Panc1 (cell line): ENCODE results near the gene GPA33. TPM values are rescaled to one million over a fixed set of nuclear protein-coding genes. Genes with fewer than 3 reads are reported as not detected.

Source experiments
- ATAC-seq: fragments of 200-7000 bp; cut with Tn5 transposase; 2 replicates; pipeline ENCODE4 v1.9.1; 2020; ENCODE audit warnings: mild to moderate bottlenecking, moderate library complexity
- BruUV-seq: library from RNA; stranded (reverse); fragments of 400-500 nt; replicated peaks from 2 replicates; lab custom pipeline; 2021; lab: Mats Ljungman, UMichigan
- CTCF ChIA-PET: fragments of 300-600 bp; sonication (Branson Sonifier 250); formaldehyde crosslinking; loops from one replicate; lab custom pipeline; 2022; ENCODE audit warnings: antibody characterized with exemption; lab: Charles Lee
- POLR2A ChIA-PET: fragments of 300-600 bp; sonication (Branson Sonifier 250); formaldehyde crosslinking; loops from one replicate; lab custom pipeline; 2022; ENCODE audit warnings: antibody characterized with exemption; lab: Charles Lee
- DNase-seq: peaks from one replicate; pipeline ENCODE4 v3.0.0-alpha.2; 2010; ENCODE audit warnings: low read depth, low spot score
- H3K27ac ChIP-seq: 2 replicates; pipeline ENCODE4 v1.5.1; 2011; ENCODE audit warnings: mild to moderate bottlenecking, low read length, inconsistent platforms
- H3K27me3 ChIP-seq: fragments of 200-500 bp; sonication (Bioruptor generic); 2 replicates; pipeline ENCODE4 v1.6.0; 2014; ENCODE audit warnings: low read length, inconsistent platforms; ENCODE audit not compliant: control insufficient read depth, insufficient read depth
- H3K36me3 ChIP-seq: fragments of 200-500 bp; sonication (Bioruptor generic); 2 replicates; pipeline ENCODE4 v1.5.1; 2014; ENCODE audit warnings: inconsistent platforms, mild to moderate bottlenecking, low read length, moderate library complexity; ENCODE audit not compliant: control insufficient read depth, insufficient read depth
- H3K4me1 ChIP-seq: 2 replicates; pipeline ENCODE4 v1.5.1; 2011; ENCODE audit warnings: inconsistent platforms, mild to moderate bottlenecking, low read length, moderate library complexity; ENCODE audit not compliant: control insufficient read depth, insufficient read depth
- H3K4me3 ChIP-seq, 2 experiments: 2 replicates each; pipeline ENCODE4 v1.5.1; 2011 to 2012; ENCODE audit warnings: low read depth in 2 of 2, low read length in 2 of 2, mild to moderate bottlenecking in 2 of 2, inconsistent platforms in 1 of 2, moderate library complexity in 1 of 2
- H3K9me3 ChIP-seq: fragments of 200-500 bp; sonication (Bioruptor generic); 2 replicates; pipeline ENCODE4 v1.5.1; 2014; ENCODE audit warnings: low read depth, mild to moderate bottlenecking, inconsistent platforms, low read length, moderate library complexity; ENCODE audit not compliant: control insufficient read depth, insufficient read depth
- POLR2AphosphoS5 ChIP-seq: IDR thresholded peaks from 2 replicates; pipeline ENCODE4 v1.6.1; 2012; ENCODE audit warnings: mild to moderate bottlenecking, low read depth, low read length, moderate library complexity
- REST ChIP-seq, 2 experiments: IDR thresholded peaks; 2 replicates each; pipeline ENCODE4 v1.6.1; 2011 to 2012; ENCODE audit warnings: low read depth in 2 of 2, control low read depth in 1 of 2, low read length in 1 of 2, mild to moderate bottlenecking in 1 of 2, moderate library complexity in 1 of 2; ENCODE audit not compliant: insufficient read depth in 1 of 2
- SIN3A ChIP-seq: IDR thresholded peaks from 2 replicates; pipeline ENCODE4 v1.6.1; 2012; ENCODE audit warnings: low read depth, mild to moderate bottlenecking, low read length, moderate library complexity, borderline replicate concordance; ENCODE audit not compliant: insufficient read depth
- TCF7L2 ChIP-seq: IDR thresholded peaks from 2 replicates; pipeline ENCODE4 v1.6.1; 2011; ENCODE audit warnings: mild to moderate bottlenecking, low read depth, low read length, inconsistent platforms
- in situ Hi-C: cut with HindIII; loops from 2 replicates; pipeline ENCODE4 v1.10.0; 2016; ENCODE audit warnings: low sequenced_read_pairs, low pct_unique_long_range_greater_than_20kb
- intact Hi-C: fragments of 100-400 bp; cut with micrococcal nuclease; formaldehyde crosslinking; loops from one replicate; pipeline ENCODE4 v1.10.0; 2022; ENCODE audit not compliant: unreplicated experiment
- total RNA-seq: library from RNA; stranded (reverse); gene quantifications from one replicate; pipeline ENCODE4 v1.2.1, GENCODE V29; 2021; ENCODE audit not compliant: unreplicated experiment
- TF ChIP-seq, protein P1 (sequence below): fragments of 450-650 bp; IDR thresholded peaks from 2 replicates; pipeline ENCODE4 v1.5.1; 2017; ENCODE audit warnings: mild to moderate bottlenecking

The GPA33 gene
- total RNA-seq, 1 experiment from 2014 or later = 0.18 TPM

GRCh38 chr1:167122568-167122967 lies 32.4 kb upstream of the GPA33 start:
- intact Hi-C loops = no loop called here
- Histone ChIP-seq H3K27ac (no peak overlapping the region), H3K4me3 (no peak overlapping the region), H3K36me3 (no peaks in the 10 kb centered on the region), H3K9me3 (no peaks in the 10 kb centered on the region), H3K27me3 (peaks cover 3% of the 10 kb centered on the region), H3K4me1 (no peaks in the 10 kb centered on the region)
- ATAC-seq = no peak
- POLR2A ChIA-PET = no interaction called here
- DNase-seq = no peak
- TF ChIP-seq REST (IDR thresholded peaks at IDR 0.05; ENCODE audit: insufficient read depth in 1 of 2, low read depth in 2 of 2, low read length in 1 of 2) (no peak), SIN3A (no peak), POLR2AphosphoS5 (no peak), TCF7L2 (no peak)
- TF ChIP-seq, protein P1, sequence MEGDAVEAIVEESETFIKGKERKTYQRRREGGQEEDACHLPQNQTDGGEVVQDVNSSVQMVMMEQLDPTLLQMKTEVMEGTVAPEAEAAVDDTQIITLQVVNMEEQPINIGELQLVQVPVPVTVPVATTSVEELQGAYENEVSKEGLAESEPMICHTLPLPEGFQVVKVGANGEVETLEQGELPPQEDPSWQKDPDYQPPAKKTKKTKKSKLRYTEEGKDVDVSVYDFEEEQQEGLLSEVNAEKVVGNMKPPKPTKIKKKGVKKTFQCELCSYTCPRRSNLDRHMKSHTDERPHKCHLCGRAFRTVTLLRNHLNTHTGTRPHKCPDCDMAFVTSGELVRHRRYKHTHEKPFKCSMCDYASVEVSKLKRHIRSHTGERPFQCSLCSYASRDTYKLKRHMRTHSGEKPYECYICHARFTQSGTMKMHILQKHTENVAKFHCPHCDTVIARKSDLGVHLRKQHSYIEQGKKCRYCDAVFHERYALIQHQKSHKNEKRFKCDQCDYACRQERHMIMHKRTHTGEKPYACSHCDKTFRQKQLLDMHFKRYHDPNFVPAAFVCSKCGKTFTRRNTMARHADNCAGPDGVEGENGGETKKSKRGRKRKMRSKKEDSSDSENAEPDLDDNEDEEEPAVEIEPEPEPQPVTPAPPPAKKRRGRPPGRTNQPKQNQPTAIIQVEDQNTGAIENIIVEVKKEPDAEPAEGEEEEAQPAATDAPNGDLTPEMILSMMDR = no peak
- no TSS peak for BruUV-seq
- in situ Hi-C loops = no loop called here
- CTCF ChIA-PET = no interaction called here

DNA sequence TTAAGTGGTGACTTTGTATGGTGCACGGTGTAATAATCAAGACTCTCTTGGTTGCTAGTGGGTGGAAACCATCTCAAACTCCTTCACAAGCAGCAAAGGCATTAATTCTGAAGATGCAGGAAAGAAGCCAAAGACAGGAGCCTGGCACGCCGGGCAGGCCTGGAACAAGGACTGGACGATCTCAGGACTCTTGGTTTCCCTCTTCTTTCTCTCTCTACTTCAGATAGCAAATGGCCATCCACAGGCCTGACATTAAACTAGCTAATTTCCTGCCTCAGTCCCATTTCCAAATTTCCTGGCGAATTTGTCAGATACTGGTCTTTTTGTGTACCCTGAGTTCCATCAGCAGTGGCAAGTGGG lies 31.9 kb upstream of the GPA33 start:
- no peak overlapping the region for H3K27ac ChIP-seq
- DNase-seq (no peak), ATAC-seq (peak; percentile 18; the same call in 1 of the 2 replicates)
- intact Hi-C loops (no loop called here), in situ Hi-C loops (no loop called here)
- H3K4me3 ChIP-seq = no peak overlapping the region
- H3K4me1 ChIP-seq = no peaks in the 10 kb centered on the region
- peaks cover 3% of the 10 kb centered on the region for H3K27me3 ChIP-seq
- no peaks in the 10 kb centered on the region for H3K9me3 ChIP-seq
- TF ChIP-seq POLR2AphosphoS5 (no peak), SIN3A (no peak), REST (IDR thresholded peaks at IDR 0.05; ENCODE audit: insufficient read depth in 1 of 2, low read depth in 2 of 2, low read length in 1 of 2) (no peak), TCF7L2 (no peak)
- TF ChIP-seq, protein P1 = no peak
- ChIA-PET POLR2A (no interaction called here), CTCF (interaction anchor here (0.6 kb wide), 1 partner anchor 530 kb away, joined by 6 read pairs; no protein-coding TSS in a partner anchor)
- H3K36me3 ChIP-seq = no peaks in the 10 kb centered on the region
- no TSS peak for BruUV-seq
